ENCODE results near the gene PDC.

The PDC gene

DNA sequence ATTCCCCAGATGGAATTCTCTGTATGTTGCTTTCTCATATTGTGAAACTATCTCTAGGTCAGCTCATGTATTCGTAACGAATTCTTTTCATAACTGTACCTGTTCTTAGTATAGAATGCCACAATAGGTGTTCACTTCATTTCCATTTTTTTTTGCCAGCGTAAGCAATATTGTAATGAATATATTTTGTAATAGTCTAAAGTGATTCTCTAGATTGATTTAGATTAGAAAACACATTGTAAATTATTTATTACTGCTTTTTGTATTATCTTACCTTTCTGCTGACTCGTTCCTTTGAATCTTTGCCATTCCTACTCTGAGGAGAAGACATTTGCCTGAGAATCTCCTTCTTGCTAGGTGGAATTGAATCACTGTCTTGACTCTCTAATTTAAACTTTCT lies 14.8 kb downstream of the PDC start:
- TF ChIP-seq, protein P1, sequence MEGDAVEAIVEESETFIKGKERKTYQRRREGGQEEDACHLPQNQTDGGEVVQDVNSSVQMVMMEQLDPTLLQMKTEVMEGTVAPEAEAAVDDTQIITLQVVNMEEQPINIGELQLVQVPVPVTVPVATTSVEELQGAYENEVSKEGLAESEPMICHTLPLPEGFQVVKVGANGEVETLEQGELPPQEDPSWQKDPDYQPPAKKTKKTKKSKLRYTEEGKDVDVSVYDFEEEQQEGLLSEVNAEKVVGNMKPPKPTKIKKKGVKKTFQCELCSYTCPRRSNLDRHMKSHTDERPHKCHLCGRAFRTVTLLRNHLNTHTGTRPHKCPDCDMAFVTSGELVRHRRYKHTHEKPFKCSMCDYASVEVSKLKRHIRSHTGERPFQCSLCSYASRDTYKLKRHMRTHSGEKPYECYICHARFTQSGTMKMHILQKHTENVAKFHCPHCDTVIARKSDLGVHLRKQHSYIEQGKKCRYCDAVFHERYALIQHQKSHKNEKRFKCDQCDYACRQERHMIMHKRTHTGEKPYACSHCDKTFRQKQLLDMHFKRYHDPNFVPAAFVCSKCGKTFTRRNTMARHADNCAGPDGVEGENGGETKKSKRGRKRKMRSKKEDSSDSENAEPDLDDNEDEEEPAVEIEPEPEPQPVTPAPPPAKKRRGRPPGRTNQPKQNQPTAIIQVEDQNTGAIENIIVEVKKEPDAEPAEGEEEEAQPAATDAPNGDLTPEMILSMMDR (IDR thresholded peaks at IDR 0.05), result no peak
- no peak for DNase-seq (ENCODE audit: low spot score)
- no peak overlapping the region for H3K4me3 ChIP-seq
- H3K27ac ChIP-seq, result no peak overlapping the region

DNA sequence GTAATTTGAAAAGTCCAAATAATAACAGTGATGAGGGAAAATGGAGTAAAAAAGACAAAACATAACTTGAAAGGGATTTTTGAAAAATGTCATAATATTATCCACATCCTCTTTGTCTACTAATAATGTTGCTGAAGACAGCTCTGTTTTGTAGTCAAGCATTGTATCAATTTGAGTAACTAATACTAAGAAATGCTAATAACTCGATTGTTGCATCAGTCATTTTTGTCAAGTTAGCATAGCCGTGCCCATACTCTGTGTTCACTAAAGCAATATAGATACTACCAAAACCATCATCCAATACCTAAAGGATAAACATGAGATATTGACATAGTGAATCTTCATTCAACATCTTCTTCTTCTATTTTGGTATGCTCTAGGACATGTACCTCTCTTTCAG lies 17.3 kb downstream of the PDC start:
- Histone ChIP-seq H3K27ac (no peak overlapping the region), H3K4me3 (no peak overlapping the region)
- no peak for DNase-seq (ENCODE audit: low spot score)
- TF ChIP-seq, protein P1 (IDR thresholded peaks at IDR 0.05), result no peak

DNA sequence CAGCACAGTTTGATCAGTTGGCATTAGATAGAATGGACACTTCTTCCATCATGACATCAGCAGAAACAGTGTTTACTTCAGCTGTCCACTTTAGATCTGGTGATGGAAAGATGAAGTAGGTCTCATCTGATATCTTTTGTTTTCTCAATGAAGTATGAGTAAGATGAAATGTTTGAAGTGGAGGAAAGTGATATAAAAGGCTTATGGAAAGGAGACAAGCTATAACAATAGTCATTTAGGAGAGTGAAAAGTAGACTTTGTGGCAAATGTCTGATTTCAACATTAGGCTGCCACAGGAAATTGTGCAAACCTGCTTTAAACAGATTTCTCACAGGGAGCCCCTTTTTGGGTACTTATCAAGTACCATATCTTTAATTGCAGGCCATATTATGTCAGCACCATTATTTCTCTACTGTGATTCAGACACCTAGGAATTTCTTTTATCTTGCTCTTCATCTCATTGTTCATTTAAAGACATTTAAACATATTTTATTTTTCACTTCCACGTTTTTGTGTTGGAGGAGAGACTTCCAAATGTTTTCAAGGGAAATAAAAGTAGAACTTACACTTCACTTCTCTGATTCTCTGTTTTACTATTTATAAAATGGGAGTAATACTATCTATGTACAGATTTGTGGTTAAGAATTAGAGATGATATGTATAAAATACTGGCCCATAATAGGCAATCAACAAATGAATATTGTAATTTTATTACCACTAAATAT lies 18.1 kb downstream of the PDC start:
- Histone ChIP-seq H3K27ac (no peak overlapping the region), H3K4me3 (no peak overlapping the region)
- TF ChIP-seq, protein P1 (IDR thresholded peaks at IDR 0.05), result no peak
- DNase-seq (ENCODE audit: low spot score), result no peak

DNA sequence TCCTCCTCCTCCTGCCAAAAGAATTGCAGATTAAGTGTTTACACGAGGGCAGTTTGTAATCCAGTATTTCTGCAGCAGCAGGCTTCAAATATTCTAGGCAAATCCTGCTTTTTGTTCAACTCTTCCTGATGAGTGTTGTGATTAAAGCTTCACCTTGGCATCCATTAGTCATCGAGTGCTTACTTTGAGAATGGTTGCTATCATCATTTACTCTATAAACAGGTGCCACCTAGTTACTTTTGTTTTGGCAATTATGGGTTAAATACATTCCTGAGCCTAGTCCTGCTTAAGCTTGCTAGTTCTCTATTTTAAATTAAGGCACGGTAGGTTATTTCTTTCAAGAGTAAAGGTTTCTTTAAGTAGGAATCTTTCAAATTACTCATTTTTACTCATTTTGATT lies 20.3 kb downstream of the PDC start:
- Histone ChIP-seq H3K4me3 (no peak overlapping the region), H3K27ac (no peak overlapping the region)
- TF ChIP-seq, protein P1 (IDR thresholded peaks at IDR 0.05), result no peak
- DNase-seq (ENCODE audit: low spot score), result no peak

DNA sequence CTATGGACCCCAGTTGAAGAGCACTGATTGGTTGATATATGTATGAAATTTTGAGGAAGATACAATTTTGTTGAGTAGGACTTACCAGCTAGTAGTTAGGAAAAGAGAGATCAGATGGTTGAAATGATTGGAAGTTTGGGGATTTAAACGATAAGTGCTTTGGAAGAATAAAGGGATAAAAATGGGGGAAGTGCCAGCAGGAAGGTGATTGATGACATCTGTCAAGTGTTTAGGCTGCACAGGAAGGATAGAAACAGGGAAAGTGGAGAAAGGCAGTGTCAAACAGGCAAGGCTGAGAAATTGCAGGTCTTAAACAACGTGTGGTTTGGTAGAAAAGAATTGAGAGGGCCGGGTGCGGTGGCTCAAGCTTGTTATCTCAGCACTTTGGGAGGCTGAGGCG lies 22.3 kb downstream of the PDC start:
- TF ChIP-seq, protein P1 (IDR thresholded peaks at IDR 0.05), result no peak
- H3K27ac ChIP-seq, result no peak overlapping the region
- H3K4me3 ChIP-seq, result no peak overlapping the region
- no peak for DNase-seq (ENCODE audit: low spot score)

DNA sequence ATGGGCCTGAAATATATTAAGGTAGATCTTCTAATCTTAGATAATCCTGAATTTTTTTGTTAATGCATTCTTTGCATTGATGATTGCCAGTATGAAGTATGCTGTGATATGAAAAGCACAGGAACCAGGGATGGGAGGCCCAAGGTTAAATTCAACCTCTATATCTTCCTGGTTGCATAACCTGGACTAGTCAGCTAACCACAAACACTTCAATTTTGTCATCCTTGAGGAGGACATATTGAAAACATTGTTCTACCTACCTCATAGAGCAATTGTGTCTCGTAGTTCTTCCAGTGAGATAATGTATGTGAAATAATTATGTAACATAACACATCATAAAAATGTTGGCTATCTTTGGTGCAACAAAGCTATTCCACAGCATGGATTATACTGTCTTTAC lies 25.6 kb downstream of the PDC start:
- TF ChIP-seq, protein P1 (IDR thresholded peaks at IDR 0.05), result no peak
- Histone ChIP-seq H3K4me3 (no peak overlapping the region), H3K27ac (no peak overlapping the region)
- DNase-seq (ENCODE audit: low spot score), result no peak

GRCh38 chr1:186429017-186429416 lies 31.9 kb downstream of the PDC start:
- H3K4me3 ChIP-seq, result no peak overlapping the region
- TF ChIP-seq, protein P1 (IDR thresholded peaks at IDR 0.05), result no peak
- no peak for DNase-seq (ENCODE audit: low spot score)
- H3K27ac ChIP-seq, result no peak overlapping the region

All from coronary artery (tissue), 2 donors.